Gastrocnemius medialis (tissue), 4 donors: Measurements from ENCODE around the gene SYT2.

Experiments
- POLR2A ChIP-seq, 2 donors: fragments of 450-650 bp; IDR thresholded peaks; one replicate each; pipeline ENCODE4 v1.6.1; 2017; ENCODE audit warnings: antibody characterized with exemption in 2 of 2, mild to moderate bottlenecking in 2 of 2, moderate library complexity in 2 of 2
- TF ChIP-seq, protein P1 (sequence below), 5 experiments: fragments of 450-650 bp in 3 of 5; fragments of 200-600 bp in 2 of 5; sonication (generic) in 2 of 5; IDR thresholded peaks in 4 of 5; conservative IDR thresholded peaks in 1 of 5; 1 replicate in 4 of 5; 2 replicates in 1 of 5; pipeline ENCODE4 v1.5.1; 2016 to 2019; ENCODE audit warnings: antibody characterized with exemption in 5 of 5, mild to moderate bottlenecking in 3 of 5, moderate library complexity in 3 of 5

DNA sequence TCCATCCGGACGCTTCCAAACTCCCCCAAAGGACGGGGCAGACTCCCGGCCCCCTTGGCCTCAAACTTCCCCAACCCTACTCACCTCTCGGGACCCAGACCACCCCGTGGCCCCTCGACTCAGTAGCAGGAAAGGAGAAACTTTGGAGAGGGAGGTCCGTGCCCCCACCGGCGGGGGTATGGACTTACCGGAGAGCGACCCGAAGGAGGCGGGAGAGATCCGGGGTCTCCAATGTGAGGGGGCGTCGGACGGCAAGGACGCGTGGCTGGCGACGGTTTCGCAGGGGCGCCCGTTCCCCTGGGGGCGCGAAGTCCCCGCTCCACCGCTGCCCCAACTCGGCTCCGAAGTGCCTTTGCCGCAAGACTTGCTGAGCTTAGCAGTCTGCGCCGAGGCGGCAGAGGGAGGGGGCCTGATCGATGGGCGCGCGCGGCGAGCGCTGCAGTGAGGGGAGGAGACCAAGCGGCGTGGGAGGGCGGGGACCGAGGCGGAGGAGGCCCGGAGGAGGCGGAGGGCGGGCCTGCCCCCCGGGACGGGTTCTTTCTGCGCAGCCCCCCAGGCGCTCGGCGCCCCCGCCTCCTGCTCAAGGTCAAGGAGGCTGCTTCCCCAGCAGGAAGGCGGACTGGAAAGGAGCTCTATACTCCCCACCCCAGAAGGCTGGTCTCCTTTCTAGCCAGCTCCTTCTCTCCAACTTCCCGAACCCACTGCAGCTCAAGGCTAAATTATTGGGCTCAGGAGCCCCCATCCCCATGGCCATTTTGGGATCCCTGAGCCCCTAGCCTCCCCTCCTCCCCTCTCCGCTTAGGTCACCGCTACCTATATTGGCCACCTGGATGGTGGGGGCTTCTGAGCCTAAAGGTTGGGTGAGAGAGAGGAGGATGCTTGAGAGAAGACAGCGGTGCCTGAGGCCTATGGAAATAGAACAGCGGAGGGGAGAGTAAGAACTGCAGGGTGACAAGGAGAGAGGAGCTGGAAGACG lies at the start of gene SYT2:
- TF ChIP-seq, protein P1, sequence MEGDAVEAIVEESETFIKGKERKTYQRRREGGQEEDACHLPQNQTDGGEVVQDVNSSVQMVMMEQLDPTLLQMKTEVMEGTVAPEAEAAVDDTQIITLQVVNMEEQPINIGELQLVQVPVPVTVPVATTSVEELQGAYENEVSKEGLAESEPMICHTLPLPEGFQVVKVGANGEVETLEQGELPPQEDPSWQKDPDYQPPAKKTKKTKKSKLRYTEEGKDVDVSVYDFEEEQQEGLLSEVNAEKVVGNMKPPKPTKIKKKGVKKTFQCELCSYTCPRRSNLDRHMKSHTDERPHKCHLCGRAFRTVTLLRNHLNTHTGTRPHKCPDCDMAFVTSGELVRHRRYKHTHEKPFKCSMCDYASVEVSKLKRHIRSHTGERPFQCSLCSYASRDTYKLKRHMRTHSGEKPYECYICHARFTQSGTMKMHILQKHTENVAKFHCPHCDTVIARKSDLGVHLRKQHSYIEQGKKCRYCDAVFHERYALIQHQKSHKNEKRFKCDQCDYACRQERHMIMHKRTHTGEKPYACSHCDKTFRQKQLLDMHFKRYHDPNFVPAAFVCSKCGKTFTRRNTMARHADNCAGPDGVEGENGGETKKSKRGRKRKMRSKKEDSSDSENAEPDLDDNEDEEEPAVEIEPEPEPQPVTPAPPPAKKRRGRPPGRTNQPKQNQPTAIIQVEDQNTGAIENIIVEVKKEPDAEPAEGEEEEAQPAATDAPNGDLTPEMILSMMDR (IDR thresholded peaks at IDR 0.05 in 4 of 5, conservative IDR thresholded peaks at IDR 0.05 in 1 of 5): no peak
- TF ChIP-seq POLR2A (IDR thresholded peaks at IDR 0.05): no peak
